H9 (cell line): ENCODE results near the gene MTHFS. TPM values are rescaled to one million over a fixed set of nuclear protein-coding genes. Genes with fewer than 3 reads are reported as not detected.

Source experiments
- DNase-seq: peaks from one replicate; pipeline ENCODE4 v3.0.0-alpha.2; 2017
- H2AFZ ChIP-seq: one replicate; pipeline ENCODE4 v1.6.1; 2013; ENCODE audit warnings: mild to moderate bottlenecking, low read length, control low read depth, moderate library complexity
- H2AK5ac ChIP-seq: 2 replicates; pipeline ENCODE4 v1.6.1; 2013; ENCODE audit warnings: low read length, control low read depth, mixed read lengths; ENCODE audit not compliant: insufficient read length
- H2BK120ac ChIP-seq: one replicate; pipeline ENCODE4 v1.6.1; 2013; ENCODE audit warnings: low read depth, mild to moderate bottlenecking, low read length, control low read depth, inconsistent platforms; ENCODE audit not compliant: poor library complexity, severe bottlenecking
- H2BK12ac ChIP-seq: 2 replicates; pipeline ENCODE4 v1.6.1; 2013; ENCODE audit warnings: low read length, control low read depth, mixed read lengths, low read depth; ENCODE audit not compliant: insufficient read length
- H2BK15ac ChIP-seq: 2 replicates; pipeline ENCODE4 v1.6.1; 2013; ENCODE audit warnings: low read depth, low read length, control low read depth
- H2BK20ac ChIP-seq: one replicate; pipeline ENCODE4 v1.6.1; 2013; ENCODE audit warnings: low read depth, mild to moderate bottlenecking, low read length, control low read depth, inconsistent platforms; ENCODE audit not compliant: poor library complexity, severe bottlenecking
- H2BK5ac ChIP-seq: 2 replicates; pipeline ENCODE4 v1.6.1; 2013; ENCODE audit warnings: low read length, control low read depth, mixed read lengths; ENCODE audit not compliant: insufficient read length
- H3K14ac ChIP-seq: 2 replicates; pipeline ENCODE4 v1.6.1; 2013; ENCODE audit warnings: low read length, control low read depth; ENCODE audit not compliant: insufficient read depth
- H3K18ac ChIP-seq: 2 replicates; pipeline ENCODE4 v1.6.1; 2013; ENCODE audit warnings: low read depth, mild to moderate bottlenecking, mixed read lengths, low read length, control low read depth; ENCODE audit not compliant: insufficient read length
- H3K23ac ChIP-seq: 2 replicates; pipeline ENCODE4 v1.6.1; 2013; ENCODE audit warnings: low read length, control low read depth, mixed read lengths, low read depth; ENCODE audit not compliant: insufficient read length
- H3K23me2 ChIP-seq: 2 replicates; pipeline ENCODE4 v1.6.1; 2013; ENCODE audit warnings: low read depth, mild to moderate bottlenecking, mixed read lengths, low read length, control low read depth; ENCODE audit not compliant: insufficient read length, poor library complexity, severe bottlenecking
- H3K27ac ChIP-seq: 2 replicates; pipeline ENCODE4 v1.5.1; 2013; ENCODE audit warnings: low read length, control low read depth, mixed read lengths, low read depth; ENCODE audit not compliant: insufficient read length
- H3K27me3 ChIP-seq: 2 replicates; pipeline ENCODE4 v1.6.1; 2013; ENCODE audit warnings: low read length, control low read depth, inconsistent platforms; ENCODE audit not compliant: insufficient read depth
- H3K4ac ChIP-seq: 2 replicates; pipeline ENCODE4 v1.6.1; 2013; ENCODE audit warnings: low read depth, mild to moderate bottlenecking, control low read depth, inconsistent platforms, low read length, moderate library complexity
- H3K4me1 ChIP-seq: 2 replicates; pipeline ENCODE4 v1.6.1; 2013; ENCODE audit warnings: low read length, control low read depth, inconsistent platforms; ENCODE audit not compliant: insufficient read depth
- H3K4me2 ChIP-seq: 2 replicates; pipeline ENCODE4 v1.6.1; 2013; ENCODE audit warnings: low read length, control low read depth, mixed read lengths; ENCODE audit not compliant: insufficient read length, insufficient read depth
- H3K56ac ChIP-seq: 2 replicates; pipeline ENCODE4 v1.6.1; 2013; ENCODE audit warnings: low read depth, mild to moderate bottlenecking, mixed read lengths, low read length, control low read depth; ENCODE audit not compliant: insufficient read length
- H3K79me1 ChIP-seq: 2 replicates; pipeline ENCODE4 v1.6.1; 2013; ENCODE audit warnings: low read depth, mild to moderate bottlenecking, moderate library complexity, low read length, control low read depth, inconsistent platforms; ENCODE audit not compliant: insufficient read depth, poor library complexity, severe bottlenecking
- H3K79me2 ChIP-seq: 2 replicates; pipeline ENCODE4 v1.6.1; 2013; ENCODE audit warnings: low read length, control low read depth, inconsistent platforms; ENCODE audit not compliant: insufficient read depth
- H3K9ac ChIP-seq: 2 replicates; pipeline ENCODE4 v1.6.1; 2013; ENCODE audit warnings: low read length, control low read depth, mixed read lengths; ENCODE audit not compliant: insufficient read length; ENCODE audit errors: extremely low read depth
- H3K9me3 ChIP-seq: one replicate; pipeline ENCODE4 v1.6.1; 2013; ENCODE audit warnings: low read depth, low read length, inconsistent platforms; ENCODE audit not compliant: control insufficient read depth
- H3T11ph ChIP-seq: one replicate; pipeline ENCODE4 v1.6.1; 2013; ENCODE audit warnings: mild to moderate bottlenecking, low read length, control low read depth, inconsistent platforms
- H4K20me1 ChIP-seq: one replicate; pipeline ENCODE4 v1.6.1; 2013; ENCODE audit not compliant: control insufficient read depth, insufficient read length, insufficient read depth
- H4K5ac ChIP-seq: 2 replicates; pipeline ENCODE4 v1.6.1; 2013; ENCODE audit warnings: low read depth, mild to moderate bottlenecking, mixed read lengths, low read length, control low read depth; ENCODE audit not compliant: insufficient read length
- H4K8ac ChIP-seq: replicated peaks from 2 replicates; pipeline ENCODE4 v1.6.1; 2013; ENCODE audit warnings: low read length, control low read depth, mixed read lengths, low read depth; ENCODE audit not compliant: insufficient read length
- H4K91ac ChIP-seq: 2 replicates; pipeline ENCODE4 v1.6.1; 2013; ENCODE audit warnings: low read depth, mild to moderate bottlenecking, moderate library complexity, mixed read lengths, low read length, control low read depth; ENCODE audit not compliant: insufficient read length
- H3K27ac Mint-ChIP-seq, 3 experiments: 2 replicates in 2 of 3; 3 replicates in 1 of 3; pipeline ENCODE4 v1.8.0; 2020 to 2021; ENCODE audit warnings: mixed read lengths in 3 of 3, mild to moderate bottlenecking in 1 of 3, moderate library complexity in 1 of 3
- H3K27me3 Mint-ChIP-seq: 2 replicates; pipeline ENCODE4 v1.8.0; 2021; ENCODE audit warnings: low read depth, mild to moderate bottlenecking, moderate library complexity, mixed read lengths
- H3K36me3 Mint-ChIP-seq, 3 experiments: 2 replicates in 2 of 3; 3 replicates in 1 of 3; pipeline ENCODE4 v1.8.0; 2020 to 2021; ENCODE audit warnings: low read depth in 3 of 3, mixed read lengths in 3 of 3; ENCODE audit not compliant: insufficient read depth in 1 of 3
- H3K4me1 Mint-ChIP-seq, 2 experiments: 2 replicates each; pipeline ENCODE4 v1.8.0; 2020; ENCODE audit warnings: mixed read lengths in 2 of 2
- H3K4me3 Mint-ChIP-seq, 2 experiments: 2 replicates in 1 of 2; 3 replicates in 1 of 2; pipeline ENCODE4 v1.8.0; 2020 to 2021; ENCODE audit warnings: mild to moderate bottlenecking in 2 of 2, mixed read lengths in 2 of 2, moderate library complexity in 1 of 2
- H3K9me3 Mint-ChIP-seq, 2 experiments: 2 replicates in 1 of 2; 3 replicates in 1 of 2; pipeline ENCODE4 v1.8.0; 2020; ENCODE audit warnings: mild to moderate bottlenecking in 2 of 2, mixed read lengths in 2 of 2, moderate library complexity in 1 of 2
- WGBS: extraction: QIAGEN DNeasy Blood & Tissue Kit; methylation state at CpG from one replicate; pipeline ENCODE4 v1.1.7; 2013; ENCODE audit warnings: missing lambda C conversion rate, low lambda C conversion rate, mixed read lengths; ENCODE audit not compliant: insufficient read length; ENCODE audit errors: extremely low coverage; 5-methylcytosine and 5-hydroxymethylcytosine counted together
- total RNA-seq: library from RNA; stranded (reverse); gene quantifications from 2 replicates; pipeline ENCODE4 v1.2.1, GENCODE V29; 2021
- TF ChIP-seq, protein P1 (sequence below): fragments of 200-600 bp; sonication (generic); conservative IDR thresholded peaks from 3 replicates; pipeline ENCODE4 v1.8.0; 2021; ENCODE audit warnings: antibody characterized with exemption, mild to moderate bottlenecking

Gene MTHFS
- total RNA-seq, 1 experiment from 2014 or later: 36.9 TPM

GRCh38 chr15:79863886-79864285, 32.9 kb downstream of the MTHFS start:
- Mint-ChIP-seq H3K27ac (no peak overlapping the region), H3K9me3 (no peaks in the 10 kb centered on the region), H3K4me1 (no peaks in the 10 kb centered on the region), H3K36me3 (peaks cover 3 to 26% (median 5%) of the 10 kb centered on the region in 3 experiments; a peak in 5 of 7 replicates), H3K4me3 (no peak overlapping the region), H3K27me3 (no peaks in the 10 kb centered on the region)
- Histone ChIP-seq H3K27ac (no peak overlapping the region), H3K4ac (no peak overlapping the region), H2AK5ac (no peak overlapping the region), H3K23me2 (no peaks in the 10 kb centered on the region), H3K79me2 (no peaks in the 10 kb centered on the region), H3K27me3 (0 out of 2 replicates have a peak, but pooled peaks cover 2% of the 10 kb centered on the region), H3K79me1 (no peaks in the 10 kb centered on the region), H3K18ac (no peak overlapping the region), H3T11ph (no peak overlapping the region), H4K5ac (no peak overlapping the region), H2BK5ac (no peak overlapping the region), H2BK12ac (no peak overlapping the region), H3K14ac (no peak overlapping the region; the same call in 1 of the 2 replicates), H2AFZ (no peak overlapping the region), H4K20me1 (no peaks in the 10 kb centered on the region), H2BK15ac (no peak overlapping the region), H4K91ac (no peak overlapping the region), H2BK20ac (no peak overlapping the region), H3K9ac (no peak overlapping the region), H2BK120ac (no peak overlapping the region), H4K8ac (no peak overlapping the region), H3K4me1 (no peaks in the 10 kb centered on the region), H3K9me3 (no peaks in the 10 kb centered on the region), H3K56ac (no peak overlapping the region), H3K23ac (no peak overlapping the region), H3K4me2 (no peak overlapping the region)
- no peak for DNase-seq
- WGBS: no CpG with 5 or more reads among the region's 6 CpGs
- TF ChIP-seq, protein P1, sequence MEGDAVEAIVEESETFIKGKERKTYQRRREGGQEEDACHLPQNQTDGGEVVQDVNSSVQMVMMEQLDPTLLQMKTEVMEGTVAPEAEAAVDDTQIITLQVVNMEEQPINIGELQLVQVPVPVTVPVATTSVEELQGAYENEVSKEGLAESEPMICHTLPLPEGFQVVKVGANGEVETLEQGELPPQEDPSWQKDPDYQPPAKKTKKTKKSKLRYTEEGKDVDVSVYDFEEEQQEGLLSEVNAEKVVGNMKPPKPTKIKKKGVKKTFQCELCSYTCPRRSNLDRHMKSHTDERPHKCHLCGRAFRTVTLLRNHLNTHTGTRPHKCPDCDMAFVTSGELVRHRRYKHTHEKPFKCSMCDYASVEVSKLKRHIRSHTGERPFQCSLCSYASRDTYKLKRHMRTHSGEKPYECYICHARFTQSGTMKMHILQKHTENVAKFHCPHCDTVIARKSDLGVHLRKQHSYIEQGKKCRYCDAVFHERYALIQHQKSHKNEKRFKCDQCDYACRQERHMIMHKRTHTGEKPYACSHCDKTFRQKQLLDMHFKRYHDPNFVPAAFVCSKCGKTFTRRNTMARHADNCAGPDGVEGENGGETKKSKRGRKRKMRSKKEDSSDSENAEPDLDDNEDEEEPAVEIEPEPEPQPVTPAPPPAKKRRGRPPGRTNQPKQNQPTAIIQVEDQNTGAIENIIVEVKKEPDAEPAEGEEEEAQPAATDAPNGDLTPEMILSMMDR: no peak
